Uterus (tissue), 2 donors: ENCODE data around the gene ZNF48.

ENCODE experiments used
- POLR2A ChIP-seq, 2 donors: fragments of 450-650 bp; IDR thresholded peaks; one replicate each; pipeline ENCODE4 v1.6.1; 2016; ENCODE audit warnings: antibody characterized with exemption in 2 of 2, mild to moderate bottlenecking in 1 of 2, moderate library complexity in 1 of 2
- TF ChIP-seq, protein P1 (sequence below), 4 experiments: fragments of 200-600 bp in 2 of 4; fragments of 450-650 bp in 2 of 4; sonication (generic) in 2 of 4; IDR thresholded peaks; one replicate each; pipeline ENCODE4 v1.5.1; 2016 to 2019; ENCODE audit warnings: antibody characterized with exemption in 4 of 4, mild to moderate bottlenecking in 2 of 4, moderate library complexity in 1 of 4

DNA sequence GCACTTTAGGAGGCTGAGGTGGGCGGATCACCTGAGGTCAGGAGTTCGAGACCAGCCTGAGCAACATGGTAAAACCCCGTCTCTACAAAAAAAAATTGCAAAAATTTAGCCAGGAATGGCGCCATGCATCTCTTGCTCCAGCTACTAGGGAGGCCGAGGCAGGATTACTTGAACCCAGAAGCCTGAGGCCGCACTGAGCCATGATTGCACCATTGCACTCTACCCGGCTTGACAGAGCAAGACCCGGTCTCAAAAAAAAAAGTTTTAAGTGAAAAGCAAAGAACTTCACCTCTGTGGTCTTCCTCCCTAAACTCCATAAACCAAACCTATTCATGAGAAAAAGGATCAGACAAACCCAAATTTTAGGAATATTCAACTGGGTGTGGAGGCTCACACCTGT lies 47.1 kb upstream of the ZNF48 start:
- TF ChIP-seq POLR2A (IDR thresholded peaks at IDR 0.05) = no peak
- TF ChIP-seq, protein P1, sequence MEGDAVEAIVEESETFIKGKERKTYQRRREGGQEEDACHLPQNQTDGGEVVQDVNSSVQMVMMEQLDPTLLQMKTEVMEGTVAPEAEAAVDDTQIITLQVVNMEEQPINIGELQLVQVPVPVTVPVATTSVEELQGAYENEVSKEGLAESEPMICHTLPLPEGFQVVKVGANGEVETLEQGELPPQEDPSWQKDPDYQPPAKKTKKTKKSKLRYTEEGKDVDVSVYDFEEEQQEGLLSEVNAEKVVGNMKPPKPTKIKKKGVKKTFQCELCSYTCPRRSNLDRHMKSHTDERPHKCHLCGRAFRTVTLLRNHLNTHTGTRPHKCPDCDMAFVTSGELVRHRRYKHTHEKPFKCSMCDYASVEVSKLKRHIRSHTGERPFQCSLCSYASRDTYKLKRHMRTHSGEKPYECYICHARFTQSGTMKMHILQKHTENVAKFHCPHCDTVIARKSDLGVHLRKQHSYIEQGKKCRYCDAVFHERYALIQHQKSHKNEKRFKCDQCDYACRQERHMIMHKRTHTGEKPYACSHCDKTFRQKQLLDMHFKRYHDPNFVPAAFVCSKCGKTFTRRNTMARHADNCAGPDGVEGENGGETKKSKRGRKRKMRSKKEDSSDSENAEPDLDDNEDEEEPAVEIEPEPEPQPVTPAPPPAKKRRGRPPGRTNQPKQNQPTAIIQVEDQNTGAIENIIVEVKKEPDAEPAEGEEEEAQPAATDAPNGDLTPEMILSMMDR (IDR thresholded peaks at IDR 0.05) = no peak
